ENCODE data around the gene MCOLN1. TPM values are rescaled to one million over a fixed set of nuclear protein-coding genes. Genes with fewer than 3 reads are reported as not detected.

MCOLN1 gene
- polyA plus RNA-seq, 6 donors from 2014 or later = 5.0 to 8.9 (median 6.7) TPM

DNA sequence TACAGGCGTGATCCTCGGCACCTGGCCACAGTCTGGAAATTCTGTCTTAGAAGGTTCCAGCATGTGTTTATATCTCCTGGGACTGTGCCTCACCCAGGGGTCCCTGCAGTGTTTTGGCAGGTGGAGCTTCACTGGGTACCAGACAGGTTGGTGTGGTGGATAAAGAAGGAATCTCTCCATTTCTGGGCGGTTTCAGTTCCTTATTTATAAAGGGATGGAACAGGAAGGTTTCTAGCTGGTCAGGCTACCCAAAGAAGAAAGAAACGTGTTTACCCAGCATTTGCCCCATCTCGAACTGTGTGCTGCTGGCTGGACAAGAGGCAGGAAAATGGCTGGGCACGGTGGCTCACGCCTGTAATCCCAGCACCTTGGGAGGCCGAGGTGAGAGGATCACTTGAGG is 22.9 kb downstream of the MCOLN1 start:
- no peaks in the 10 kb centered on the region for H3K9me3 Mint-ChIP-seq
- DNase-seq (no peak), ATAC-seq (ENCODE audit: low read depth in 2 of 2) (no peak)
- H3K4me3 Mint-ChIP-seq = no peak overlapping the region
- peaks cover 10 to 21% (median 18%) of the 10 kb centered on the region in 3 donors for H3K4me1 Mint-ChIP-seq
- H3K27me3 Mint-ChIP-seq = no peaks in the 10 kb centered on the region
- peaks cover 0 to 3% of the 10 kb centered on the region in 2 donors for H3K36me3 Mint-ChIP-seq
- H3K27ac Mint-ChIP-seq = peak overlapping the region in 4 of 6 donors; percentile 9 to 82 (median 37)

DNA sequence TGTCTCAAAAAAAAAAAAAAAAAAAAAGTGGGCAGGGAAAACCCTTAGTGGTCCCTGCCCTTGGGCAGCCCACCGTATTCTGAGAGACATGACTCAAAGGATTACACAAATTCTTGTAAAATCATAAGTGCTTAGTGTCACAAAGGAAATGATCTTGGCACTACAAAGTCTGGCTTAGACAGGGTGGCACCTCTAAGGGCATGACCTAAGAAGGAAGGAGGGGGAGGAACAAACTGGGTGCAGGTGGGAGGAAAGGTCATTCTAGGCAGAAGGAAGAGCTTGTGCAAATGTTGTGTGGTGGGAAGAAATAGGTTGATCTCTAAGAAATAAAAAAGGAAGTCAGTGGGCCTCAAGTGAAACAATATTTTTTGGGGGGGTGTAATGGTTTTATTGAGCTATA is 23.5 kb downstream of the MCOLN1 start:
- Mint-ChIP-seq H3K27ac (no peak overlapping the region), H3K4me3 (peak overlapping the region in 1 of 8 donors; percentile 20)
- ATAC-seq (ENCODE audit: low read depth in 2 of 2) = no peak

DNA sequence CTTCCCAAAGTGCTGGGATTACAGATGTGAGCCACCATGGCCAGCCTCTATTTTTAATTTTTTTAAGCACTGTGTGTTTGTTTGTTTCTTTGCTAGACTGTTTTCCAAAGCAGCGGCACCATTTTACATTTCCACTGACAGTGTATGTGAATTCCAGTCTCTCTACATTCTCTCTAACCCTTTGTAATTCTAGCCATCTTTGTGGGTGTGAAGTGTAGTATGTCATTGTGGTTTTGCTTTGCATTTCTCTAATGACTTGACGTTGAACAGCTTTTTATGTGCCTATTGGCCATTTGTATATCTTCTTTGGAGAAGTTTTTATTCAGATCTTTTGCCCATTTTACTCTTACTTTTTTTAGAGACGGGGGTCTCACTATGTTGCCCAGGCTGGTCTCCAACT is 24.7 kb downstream of the MCOLN1 start:
- DNase-seq (no peak), ATAC-seq (ENCODE audit: low read depth in 2 of 2) (no peak)
- no peaks in the 10 kb centered on the region for H3K36me3 Mint-ChIP-seq
- H3K9me3 Mint-ChIP-seq = no peaks in the 10 kb centered on the region
- H3K27me3 Mint-ChIP-seq = no peaks in the 10 kb centered on the region
- no peak overlapping the region for H3K27ac Mint-ChIP-seq
- no peak overlapping the region for H3K4me3 Mint-ChIP-seq
- peaks cover 14 to 25% (median 23%) of the 10 kb centered on the region in 3 donors for H3K4me1 Mint-ChIP-seq

More for the DNA sequence above, 23.5 kb downstream of the MCOLN1 start:
- Mint-ChIP-seq H3K9me3 (no peaks in the 10 kb centered on the region), H3K4me1 (peaks cover 10 to 21% (median 18%) of the 10 kb centered on the region in 3 donors), H3K36me3 (no peaks in the 10 kb centered on the region), H3K27me3 (no peaks in the 10 kb centered on the region)
- DNase-seq = no peak

DNA sequence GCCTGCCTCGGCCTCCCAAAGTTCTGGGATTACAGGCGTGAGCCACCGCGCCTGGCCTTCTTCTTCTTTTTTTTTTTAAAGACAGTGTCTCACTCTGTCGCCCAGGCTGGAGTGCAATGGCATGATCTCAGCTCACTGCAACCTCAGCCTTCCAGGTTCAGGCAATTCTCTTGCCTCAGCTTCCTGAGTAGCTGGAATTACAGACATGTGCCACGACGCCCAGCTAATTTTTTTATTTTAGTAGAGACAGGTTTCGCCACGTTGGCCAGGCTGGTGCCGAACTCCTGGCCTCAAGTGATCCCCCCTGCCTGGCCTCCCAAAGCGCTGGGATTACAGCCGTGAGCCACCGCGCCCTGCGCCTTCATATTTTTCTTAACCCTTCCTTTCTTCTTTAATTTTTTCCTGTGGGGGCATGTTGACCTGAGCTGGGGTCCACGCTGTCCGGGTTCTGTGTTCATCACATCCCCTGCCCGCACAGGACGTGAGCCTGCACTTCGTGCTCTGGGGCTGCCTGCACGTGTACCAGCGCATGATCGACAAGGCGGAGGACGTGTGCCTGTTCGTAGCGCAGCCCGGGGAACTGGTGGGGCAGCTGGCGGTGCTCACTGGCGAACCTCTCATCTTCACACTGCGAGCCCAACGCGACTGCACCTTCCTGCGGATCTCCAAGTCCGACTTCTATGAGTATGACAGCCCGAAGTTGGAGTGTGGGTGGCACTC is 27.2 kb downstream of the MCOLN1 start:
- DNase-seq (no peak), ATAC-seq (ENCODE audit: low read depth in 2 of 2) (no peak)
- Mint-ChIP-seq H3K9me3 (no peaks in the 10 kb centered on the region), H3K27ac (peak overlapping the region in 1 of 6 donors; percentile 26), H3K27me3 (no peaks in the 10 kb centered on the region), H3K4me1 (peaks cover 17 to 20% (median 17%) of the 10 kb centered on the region in 3 donors), H3K36me3 (peaks cover 0 to 7% of the 10 kb centered on the region in 2 donors), H3K4me3 (no peak overlapping the region)

DNA sequence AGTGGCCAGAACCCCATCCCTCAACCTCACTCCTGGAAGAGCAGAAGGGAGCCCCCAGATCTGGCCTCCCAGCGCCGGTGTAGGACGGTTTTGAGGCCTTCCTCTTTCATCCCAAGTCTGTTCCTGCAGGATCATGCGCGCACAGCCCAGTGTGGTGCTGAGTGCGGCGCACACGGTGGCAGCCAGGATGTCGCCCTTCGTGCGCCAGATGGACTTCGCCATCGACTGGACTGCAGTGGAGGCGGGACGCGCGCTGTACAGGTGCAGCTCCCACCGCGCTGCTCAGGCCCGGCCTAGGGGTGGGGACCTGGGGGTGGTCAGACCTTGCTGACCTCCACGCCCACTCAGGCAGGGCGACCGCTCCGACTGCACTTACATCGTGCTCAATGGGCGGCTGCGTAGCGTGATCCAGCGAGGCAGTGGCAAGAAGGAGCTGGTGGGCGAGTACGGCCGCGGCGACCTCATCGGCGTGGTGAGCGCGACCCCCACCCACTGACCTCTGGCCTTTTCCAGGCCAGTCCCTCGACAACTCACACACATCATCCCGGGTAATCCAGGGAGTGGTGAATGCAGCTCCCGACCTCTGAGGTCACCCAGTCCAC is 27.8 kb downstream of the MCOLN1 start:
- no peaks in the 10 kb centered on the region for H3K9me3 Mint-ChIP-seq
- DNase-seq (no peak), ATAC-seq (ENCODE audit: low read depth in 2 of 2) (no peak)
- no peak overlapping the region for H3K27ac Mint-ChIP-seq
- peaks cover 0 to 7% of the 10 kb centered on the region in 2 donors for H3K36me3 Mint-ChIP-seq
- H3K27me3 Mint-ChIP-seq = no peaks in the 10 kb centered on the region
- H3K4me1 Mint-ChIP-seq = peaks cover 12 to 14% (median 13%) of the 10 kb centered on the region in 3 donors
- peak overlapping the region in 1 of 8 donors; percentile 75 for H3K4me3 Mint-ChIP-seq

DNA sequence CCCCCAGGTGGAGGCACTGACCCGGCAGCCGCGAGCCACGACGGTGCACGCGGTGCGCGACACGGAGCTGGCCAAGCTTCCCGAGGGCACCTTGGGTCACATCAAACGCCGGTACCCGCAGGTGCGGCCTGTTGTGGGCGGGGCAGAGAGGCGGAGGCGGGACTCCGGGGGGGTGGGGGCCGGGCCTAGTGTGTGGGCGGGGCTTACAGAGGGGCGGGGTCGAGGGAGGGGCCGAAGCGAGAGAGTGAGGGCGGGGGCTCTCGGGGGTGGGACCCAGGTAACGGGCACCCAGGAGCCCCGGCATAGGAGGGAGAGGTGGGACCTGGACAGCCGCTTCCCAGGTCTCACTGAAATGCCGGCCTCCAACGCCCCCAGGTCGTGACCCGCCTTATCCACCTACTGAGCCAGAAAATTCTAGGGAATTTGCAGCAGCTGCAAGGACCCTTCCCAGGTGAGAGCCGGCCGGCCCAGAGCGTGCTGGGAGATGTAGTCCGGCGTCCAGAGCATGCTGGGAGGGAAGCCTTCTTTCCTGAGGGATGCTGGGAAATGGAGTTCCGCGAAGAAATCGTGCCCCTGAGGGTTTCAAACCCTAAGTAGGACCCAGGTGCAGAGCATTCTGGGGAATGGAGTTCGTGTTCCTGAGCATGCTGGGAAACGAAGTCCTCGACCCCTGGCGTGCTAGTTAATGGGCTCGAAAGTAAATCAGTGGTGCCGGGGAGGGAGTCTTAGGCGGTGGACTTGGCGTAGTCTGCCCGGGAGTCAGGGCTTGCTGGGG is 28.8 kb downstream of the MCOLN1 start:
- H3K27me3 Mint-ChIP-seq = no peaks in the 10 kb centered on the region
- peak overlapping the region in 1 of 6 donors; percentile 86 for H3K27ac Mint-ChIP-seq
- DNase-seq = peak; percentile 18
- peak; percentile 79 to 86 for ATAC-seq (ENCODE audit: low read depth in 2 of 2)
- H3K4me1 Mint-ChIP-seq = peaks cover 5 to 7% (median 7%) of the 10 kb centered on the region in 3 donors
- no peaks in the 10 kb centered on the region for H3K9me3 Mint-ChIP-seq
- H3K36me3 Mint-ChIP-seq = peaks cover 0 to 7% of the 10 kb centered on the region in 2 donors
- H3K4me3 Mint-ChIP-seq = peak overlapping the region in 4 of 8 donors; percentile 9 to 75 (median 41)

DNA sequence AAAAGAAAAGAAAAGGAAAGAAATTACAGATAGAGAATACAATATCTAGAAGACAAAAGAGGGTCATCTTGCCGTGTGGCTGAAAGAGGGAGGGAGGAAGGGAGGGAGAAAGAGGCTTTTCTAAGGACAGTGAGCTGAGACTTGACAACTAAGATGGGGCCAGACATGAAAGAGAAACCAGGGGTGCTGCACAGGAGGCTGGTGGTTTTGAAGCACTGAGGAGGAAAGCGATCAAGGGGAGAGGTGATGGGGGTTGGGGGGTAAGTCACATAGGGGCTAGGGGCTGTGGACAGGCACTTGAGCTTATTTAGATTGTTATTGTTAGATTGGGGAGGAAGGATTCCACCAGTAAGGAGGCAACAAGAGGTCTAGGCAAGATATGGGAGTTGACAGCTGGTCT is 30.4 kb downstream of the MCOLN1 start:
- H3K4me3 Mint-ChIP-seq = no peak overlapping the region
- peaks cover 5 to 7% (median 7%) of the 10 kb centered on the region in 3 donors for H3K4me1 Mint-ChIP-seq
- no peaks in the 10 kb centered on the region for H3K27me3 Mint-ChIP-seq
- no peak for ATAC-seq (ENCODE audit: low read depth in 2 of 2)
- peaks cover 0 to 7% of the 10 kb centered on the region in 2 donors for H3K36me3 Mint-ChIP-seq
- H3K27ac Mint-ChIP-seq = no peak overlapping the region
- no peak for DNase-seq
- H3K9me3 Mint-ChIP-seq = no peaks in the 10 kb centered on the region

DNA sequence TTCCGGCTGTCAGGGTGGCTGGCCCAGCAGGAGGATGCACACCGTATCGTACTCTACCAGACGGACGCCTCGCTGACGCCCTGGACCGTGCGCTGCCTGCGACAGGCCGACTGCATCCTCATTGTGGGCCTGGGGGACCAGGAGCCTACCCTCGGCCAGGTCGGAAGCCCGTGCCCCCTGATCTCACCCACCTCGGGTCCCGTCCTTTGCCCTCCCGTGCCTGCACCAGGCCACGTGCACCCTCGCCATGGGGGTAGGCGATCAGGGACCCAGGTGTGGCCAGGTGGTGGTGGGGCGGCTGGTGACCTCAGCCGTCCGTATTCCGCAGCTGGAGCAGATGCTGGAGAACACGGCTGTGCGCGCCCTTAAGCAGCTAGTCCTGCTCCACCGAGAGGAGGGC is 32.1 kb downstream of the MCOLN1 start:
- Mint-ChIP-seq H3K27ac (no peak overlapping the region), H3K27me3 (no peaks in the 10 kb centered on the region)

DNA sequence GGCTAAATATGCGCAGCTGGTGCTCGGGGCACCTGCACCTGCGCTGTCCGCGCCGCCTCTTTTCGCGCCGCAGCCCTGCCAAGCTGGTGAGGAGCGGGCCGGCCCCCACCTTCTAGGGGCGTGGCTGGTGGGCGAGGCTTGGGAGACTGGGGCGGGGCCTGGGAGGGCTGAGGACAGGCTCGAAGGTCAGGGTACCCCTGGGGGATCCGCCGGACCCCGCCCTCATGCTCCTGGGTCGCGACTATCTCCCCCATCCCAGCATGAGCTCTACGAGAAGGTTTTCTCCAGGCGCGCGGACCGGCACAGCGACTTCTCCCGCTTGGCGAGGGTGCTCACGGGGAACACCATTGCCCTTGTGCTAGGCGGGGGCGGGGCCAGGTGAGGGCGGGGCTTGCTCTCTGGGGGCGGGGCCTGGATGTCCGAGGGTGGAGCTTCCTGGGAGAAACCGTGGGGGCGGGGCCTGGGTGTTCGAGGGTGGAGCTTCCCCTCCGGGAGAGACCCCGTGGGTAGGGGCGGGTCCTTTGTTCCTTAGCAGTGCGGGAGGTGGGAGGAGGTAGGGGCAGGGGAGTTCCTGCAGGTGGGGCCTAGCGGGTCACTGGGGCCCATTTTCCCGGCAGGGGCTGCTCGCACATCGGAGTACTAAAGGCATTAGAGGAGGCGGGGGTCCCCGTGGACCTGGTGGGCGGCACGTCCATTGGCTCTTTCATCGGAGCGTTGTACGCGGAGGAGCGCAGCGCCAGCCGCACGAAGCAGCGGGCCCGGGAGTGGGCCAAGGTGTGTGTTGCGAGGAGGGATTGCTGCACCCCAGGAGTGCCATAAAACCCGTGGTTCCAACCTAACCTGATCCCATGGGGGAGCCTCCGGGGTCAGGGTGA is 32.8 kb downstream of the MCOLN1 start:
- H3K36me3 Mint-ChIP-seq = peaks cover 2 to 14% of the 10 kb centered on the region in 2 donors
- H3K4me3 Mint-ChIP-seq = no peak overlapping the region
- ATAC-seq (ENCODE audit: low read depth in 2 of 2) (peak in 1 of 2 donors; percentile 23), DNase-seq (no peak)
- no peak overlapping the region for H3K27ac Mint-ChIP-seq
- no peaks in the 10 kb centered on the region for H3K27me3 Mint-ChIP-seq
- no peaks in the 10 kb centered on the region for H3K9me3 Mint-ChIP-seq
- H3K4me1 Mint-ChIP-seq = peaks cover 5 to 7% (median 7%) of the 10 kb centered on the region in 3 donors

More for the DNA sequence above, 32.1 kb downstream of the MCOLN1 start:
- DNase-seq = no peak
- Mint-ChIP-seq H3K9me3 (no peaks in the 10 kb centered on the region), H3K4me1 (peaks cover 5 to 7% (median 7%) of the 10 kb centered on the region in 3 donors), H3K4me3 (no peak overlapping the region), H3K36me3 (peaks cover 0 to 14% of the 10 kb centered on the region in 2 donors)
- ATAC-seq (ENCODE audit: low read depth in 2 of 2) = no peak

DNA sequence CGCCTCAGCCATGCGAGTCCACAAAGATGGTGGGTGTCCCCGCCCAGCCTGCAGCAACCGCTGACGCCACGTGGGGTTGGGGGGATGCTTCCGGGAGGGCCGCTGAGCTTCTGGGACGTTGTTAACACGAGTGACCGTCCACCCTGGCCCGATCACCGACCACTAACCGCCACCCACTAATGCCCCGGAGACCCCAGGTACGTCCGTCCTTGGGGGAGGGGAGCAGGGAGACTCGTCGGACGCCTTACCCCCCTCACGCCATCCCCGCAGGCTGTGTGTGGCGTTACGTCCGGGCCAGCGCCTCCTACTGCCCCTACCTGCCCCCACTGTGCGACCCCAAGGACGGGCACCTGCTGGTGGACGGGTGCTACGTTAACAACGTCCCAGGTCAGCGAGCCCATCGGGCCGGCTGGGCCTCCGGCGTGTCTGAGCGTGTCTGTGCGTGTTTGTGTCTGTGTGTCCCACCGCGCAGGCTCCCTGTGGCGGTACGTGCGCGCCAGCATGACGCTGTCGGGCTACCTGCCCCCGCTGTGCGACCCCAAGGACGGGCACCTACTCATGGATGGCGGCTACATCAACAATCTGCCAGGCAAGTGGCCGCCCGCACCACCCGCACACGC is 34.4 kb downstream of the MCOLN1 start:
- H3K4me3 Mint-ChIP-seq = peak overlapping the region in 1 of 8 donors; percentile 42

DNA sequence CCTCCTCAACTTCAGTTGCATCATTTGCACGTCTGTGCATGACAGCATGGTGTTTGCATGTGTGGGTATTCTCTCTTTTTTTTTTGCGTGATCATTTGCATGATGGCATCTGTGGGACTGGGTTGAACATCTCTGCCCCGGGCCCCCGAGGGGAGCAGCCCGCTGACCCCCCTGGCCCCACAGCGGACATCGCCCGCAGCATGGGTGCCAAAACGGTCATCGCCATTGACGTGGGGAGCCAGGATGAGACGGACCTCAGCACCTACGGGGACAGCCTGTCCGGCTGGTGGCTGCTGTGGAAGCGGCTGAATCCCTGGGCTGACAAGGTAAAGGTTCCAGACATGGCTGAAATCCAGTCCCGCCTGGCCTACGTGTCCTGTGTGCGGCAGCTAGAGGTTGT is 36.2 kb downstream of the MCOLN1 start:
- DNase-seq (no peak), ATAC-seq (ENCODE audit: low read depth in 2 of 2) (no peak)
- H3K27ac Mint-ChIP-seq = no peak overlapping the region
- H3K36me3 Mint-ChIP-seq = peaks cover 5 to 9% of the 10 kb centered on the region in 2 donors
- no peak overlapping the region for H3K4me3 Mint-ChIP-seq
- no peaks in the 10 kb centered on the region for H3K27me3 Mint-ChIP-seq
- no peaks in the 10 kb centered on the region for H3K9me3 Mint-ChIP-seq
- peaks cover 0 to 4% (median 0%) of the 10 kb centered on the region in 3 donors for H3K4me1 Mint-ChIP-seq

More for the DNA sequence above, 34.4 kb downstream of the MCOLN1 start:
- H3K4me1 Mint-ChIP-seq = peaks cover 0 to 4% (median 3%) of the 10 kb centered on the region in 3 donors
- H3K9me3 Mint-ChIP-seq = no peaks in the 10 kb centered on the region
- H3K27ac Mint-ChIP-seq = peak overlapping the region in 1 of 6 donors; percentile 38
- DNase-seq (no peak), ATAC-seq (ENCODE audit: low read depth in 2 of 2) (no peak)
- peaks cover 5 to 14% of the 10 kb centered on the region in 2 donors for H3K36me3 Mint-ChIP-seq
- H3K27me3 Mint-ChIP-seq = no peaks in the 10 kb centered on the region

DNA sequence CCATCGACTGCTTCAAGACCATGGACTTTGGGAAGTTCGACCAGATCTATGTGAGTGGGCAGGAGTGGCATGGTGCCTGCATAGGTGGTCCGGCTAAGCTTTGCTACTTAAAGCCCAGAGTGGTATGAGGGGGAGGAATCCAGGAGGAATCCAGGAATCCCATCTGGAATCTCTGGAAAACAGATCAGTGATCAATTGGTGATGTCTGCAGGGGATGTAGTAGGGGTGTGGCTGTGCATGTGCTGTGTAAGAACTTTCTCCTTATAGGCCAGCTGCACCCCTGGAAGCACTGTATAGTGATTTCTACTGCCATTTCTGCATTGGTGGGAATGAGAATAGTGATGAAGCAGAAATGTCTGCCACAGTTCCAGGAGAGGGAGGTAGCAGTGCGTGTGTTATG is 36.7 kb downstream of the MCOLN1 start:
- DNase-seq = no peak
- no peak for ATAC-seq (ENCODE audit: low read depth in 2 of 2)
- Mint-ChIP-seq H3K36me3 (peaks cover 5 to 6% of the 10 kb centered on the region in 2 donors), H3K4me1 (peaks cover 0 to 3% (median 0%) of the 10 kb centered on the region in 3 donors), H3K27me3 (no peaks in the 10 kb centered on the region), H3K4me3 (no peak overlapping the region), H3K9me3 (no peaks in the 10 kb centered on the region), H3K27ac (no peak overlapping the region)

All from naive B cell (primary cell).